Measurements from ENCODE around the gene SETBP1.

SETBP1 gene

DNA sequence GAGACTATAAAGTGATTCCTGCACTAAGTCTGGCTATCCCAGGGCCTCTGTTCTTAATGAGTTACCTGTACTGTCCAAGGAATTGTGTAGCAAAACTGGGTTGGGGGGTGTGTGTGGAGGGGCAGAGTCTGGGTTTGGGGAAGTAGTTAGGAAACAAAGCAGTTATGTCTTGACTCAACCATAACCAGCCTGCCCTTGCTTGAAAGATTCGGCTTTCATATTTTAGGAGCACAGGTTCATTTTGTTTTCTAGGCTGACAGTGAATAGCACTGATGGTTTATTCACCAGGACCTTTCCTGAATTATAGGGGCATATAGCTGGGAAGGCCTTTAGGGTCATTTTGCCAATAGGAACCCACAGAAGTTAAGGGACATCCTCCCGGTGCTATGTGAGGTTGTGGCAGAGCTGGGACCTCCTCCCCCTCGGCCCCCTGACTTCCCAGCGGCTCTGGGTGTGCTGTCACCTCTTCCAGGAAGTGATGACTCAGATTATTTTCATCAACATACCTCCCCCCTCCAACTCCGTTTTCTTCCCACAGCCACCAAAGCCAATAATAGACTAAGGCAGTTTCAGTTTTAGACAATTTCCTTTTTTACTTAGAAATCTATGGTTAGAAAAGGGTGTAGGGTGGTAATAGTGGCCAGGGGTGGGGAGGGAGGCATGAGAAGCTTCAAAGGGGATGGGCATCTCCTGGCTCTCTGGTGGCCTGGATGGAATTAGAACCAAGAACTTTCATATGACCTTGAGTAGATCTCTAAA, 44.8 kb downstream of the SETBP1 start:
- H3K27ac ChIP-seq (replicated peaks; ENCODE audit: low read length): no peak overlapping the region

GRCh38 chr18:44726059-44726421, 45.4 kb downstream of the SETBP1 start:
- H2BK12ac ChIP-seq (ENCODE audit: low read length): no peak overlapping the region
- no peak overlapping the region for H3K9ac ChIP-seq (ENCODE audit: low read depth, low read length, poor library complexity)
- no peak overlapping the region for H3K23ac ChIP-seq (ENCODE audit: low read depth, low read length, poor library complexity)
- peaks cover 19 to 43% of the 10 kb centered on the region in 2 donors for H3K4me1 ChIP-seq (ENCODE audit: control insufficient read depth in 2 of 2, insufficient read depth in 1 of 2, low read depth in 1 of 2, low read length in 2 of 2)
- H2AK5ac ChIP-seq (ENCODE audit: low read depth, low read length): no peak overlapping the region
- H2AFZ ChIP-seq (ENCODE audit: low read length): no peak overlapping the region
- no peak overlapping the region for H3K4ac ChIP-seq (ENCODE audit: low read length)
- H3K9me3 ChIP-seq (replicated peaks in 1 of 2; ENCODE audit: control insufficient read depth in 2 of 2, insufficient read depth in 1 of 2, low read depth in 1 of 2, low read length in 2 of 2): peaks cover 0 to 3% of the 10 kb centered on the region in 2 donors
- H2BK120ac ChIP-seq (ENCODE audit: low read depth, low read length): no peak overlapping the region
- no peak overlapping the region for H4K8ac ChIP-seq (ENCODE audit: low read depth, low read length)
- no peak overlapping the region for H3K4me3 ChIP-seq (ENCODE audit: low read length in 2 of 2)
- H3K14ac ChIP-seq (ENCODE audit: low read length): no peak overlapping the region
- no peak overlapping the region for H3K18ac ChIP-seq (ENCODE audit: low read length)
- H3K27me3 ChIP-seq (ENCODE audit: control insufficient read depth in 3 of 3, insufficient read depth in 3 of 3, low read depth in 1 of 3, low read length in 3 of 3): no peaks in the 10 kb centered on the region
- no peak for DNase-seq (ENCODE audit: low spot score)
- H3K36me3 ChIP-seq (replicated peaks in 1 of 2; ENCODE audit: control insufficient read depth in 2 of 2, insufficient read depth in 2 of 2, low read length in 2 of 2): peaks cover 0 to 1% of the 10 kb centered on the region in 2 donors
- H3K27ac ChIP-seq (replicated peaks; ENCODE audit: low read length): no peak overlapping the region
- no peak overlapping the region for H2BK5ac ChIP-seq (ENCODE audit: low read length)
- no peaks in the 10 kb centered on the region for H3K79me1 ChIP-seq (ENCODE audit: low read depth, low read length)
- no peak overlapping the region for H2BK15ac ChIP-seq (ENCODE audit: low read length)
- H4K91ac ChIP-seq (ENCODE audit: low read depth, low read length, poor library complexity): no peak overlapping the region
- no peak overlapping the region for H3K4me2 ChIP-seq (ENCODE audit: insufficient read depth, low read length, poor library complexity, severe bottlenecking)

More for the DNA sequence above, 44.8 kb downstream of the SETBP1 start:
- Histone ChIP-seq H3K9me3 (replicated peaks in 1 of 2; ENCODE audit: control insufficient read depth in 2 of 2, insufficient read depth in 1 of 2, low read depth in 1 of 2, low read length in 2 of 2) (peaks cover 0 to 3% of the 10 kb centered on the region in 2 donors), H2BK15ac (ENCODE audit: low read length) (no peak overlapping the region), H3K27me3 (ENCODE audit: control insufficient read depth in 3 of 3, insufficient read depth in 3 of 3, low read depth in 1 of 3, low read length in 3 of 3) (no peaks in the 10 kb centered on the region), H2BK120ac (ENCODE audit: low read depth, low read length) (no peak overlapping the region), H2AFZ (ENCODE audit: low read length) (no peak overlapping the region), H3K4ac (ENCODE audit: low read length) (no peak overlapping the region), H4K8ac (ENCODE audit: low read depth, low read length) (no peak overlapping the region), H3K4me2 (ENCODE audit: insufficient read depth, low read length, poor library complexity, severe bottlenecking) (no peak overlapping the region), H3K36me3 (replicated peaks in 1 of 2; ENCODE audit: control insufficient read depth in 2 of 2, insufficient read depth in 2 of 2, low read length in 2 of 2) (peaks cover 0 to 1% of the 10 kb centered on the region in 2 donors), H3K14ac (ENCODE audit: low read length) (no peak overlapping the region), H3K79me1 (ENCODE audit: low read depth, low read length) (no peaks in the 10 kb centered on the region), H2BK12ac (ENCODE audit: low read length) (no peak overlapping the region), H3K23ac (ENCODE audit: low read depth, low read length, poor library complexity) (no peak overlapping the region), H3K4me1 (ENCODE audit: control insufficient read depth in 2 of 2, insufficient read depth in 1 of 2, low read depth in 1 of 2, low read length in 2 of 2) (peaks cover 19 to 43% of the 10 kb centered on the region in 2 donors), H3K4me3 (ENCODE audit: low read length in 2 of 2) (no peak overlapping the region), H4K91ac (ENCODE audit: low read depth, low read length, poor library complexity) (no peak overlapping the region), H3K9ac (ENCODE audit: low read depth, low read length, poor library complexity) (no peak overlapping the region), H3K18ac (ENCODE audit: low read length) (no peak overlapping the region), H2BK5ac (ENCODE audit: low read length) (no peak overlapping the region), H2AK5ac (ENCODE audit: low read depth, low read length) (no peak overlapping the region)
- no CpG with 5 or more reads among the region's 5 CpGs for WGBS, 2 donors (ENCODE audit: extremely low coverage in 2 of 2, insufficient read length in 2 of 2, insufficient replicate concordance in 1 of 2)
- no peak for DNase-seq (ENCODE audit: low spot score)

DNA sequence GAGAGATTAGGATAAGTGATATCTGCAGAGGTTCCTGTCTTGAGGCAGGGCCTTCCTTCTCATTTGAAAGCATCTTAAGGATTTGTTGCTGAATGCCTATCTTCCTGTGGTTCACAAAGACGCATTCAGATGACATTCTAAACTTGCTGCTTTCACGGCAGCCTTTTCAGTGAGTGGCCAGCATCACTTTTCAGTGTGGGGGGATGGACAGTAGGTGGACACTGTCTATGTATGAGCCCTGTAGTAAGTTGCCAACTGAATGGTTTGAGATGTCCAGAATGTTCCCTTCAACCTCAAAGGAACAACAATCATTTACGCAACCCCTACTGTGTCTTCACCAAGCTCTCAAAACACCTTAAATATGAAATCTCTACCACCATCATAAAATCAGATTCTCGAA, 46.6 kb downstream of the SETBP1 start:
- no peak overlapping the region for H2BK120ac ChIP-seq (ENCODE audit: low read depth, low read length)
- H2BK12ac ChIP-seq (ENCODE audit: low read length): no peak overlapping the region
- H4K8ac ChIP-seq (ENCODE audit: low read depth, low read length): no peak overlapping the region
- DNase-seq (ENCODE audit: low spot score): no peak
- no peak overlapping the region for H3K23ac ChIP-seq (ENCODE audit: low read depth, low read length, poor library complexity)
- H2BK5ac ChIP-seq (ENCODE audit: low read length): no peak overlapping the region
- no peaks in the 10 kb centered on the region for H3K27me3 ChIP-seq (ENCODE audit: control insufficient read depth in 3 of 3, insufficient read depth in 3 of 3, low read depth in 1 of 3, low read length in 3 of 3)
- WGBS, 2 donors (ENCODE audit: extremely low coverage in 2 of 2, insufficient read length in 2 of 2, insufficient replicate concordance in 1 of 2): no CpG with 5 or more reads among the region's 4 CpGs
- peaks cover 0 to 3% of the 10 kb centered on the region in 2 donors for H3K9me3 ChIP-seq (replicated peaks in 1 of 2; ENCODE audit: control insufficient read depth in 2 of 2, insufficient read depth in 1 of 2, low read depth in 1 of 2, low read length in 2 of 2)
- peaks cover 0 to 1% of the 10 kb centered on the region in 2 donors for H3K36me3 ChIP-seq (replicated peaks in 1 of 2; ENCODE audit: control insufficient read depth in 2 of 2, insufficient read depth in 2 of 2, low read length in 2 of 2)
- H3K4me2 ChIP-seq (ENCODE audit: insufficient read depth, low read length, poor library complexity, severe bottlenecking): no peak overlapping the region
- no peaks in the 10 kb centered on the region for H3K79me1 ChIP-seq (ENCODE audit: low read depth, low read length)
- no peak overlapping the region for H3K27ac ChIP-seq (replicated peaks; ENCODE audit: low read length)
- H2BK15ac ChIP-seq (ENCODE audit: low read length): no peak overlapping the region
- peaks cover 18 to 38% of the 10 kb centered on the region in 2 donors for H3K4me1 ChIP-seq (ENCODE audit: control insufficient read depth in 2 of 2, insufficient read depth in 1 of 2, low read depth in 1 of 2, low read length in 2 of 2)
- H2AFZ ChIP-seq (ENCODE audit: low read length): no peak overlapping the region
- no peak overlapping the region for H3K4ac ChIP-seq (ENCODE audit: low read length)
- H2AK5ac ChIP-seq (ENCODE audit: low read depth, low read length): no peak overlapping the region
- H4K91ac ChIP-seq (ENCODE audit: low read depth, low read length, poor library complexity): no peak overlapping the region
- no peak overlapping the region for H3K14ac ChIP-seq (ENCODE audit: low read length)
- no peak overlapping the region for H3K18ac ChIP-seq (ENCODE audit: low read length)
- no peak overlapping the region for H3K4me3 ChIP-seq (ENCODE audit: low read length in 2 of 2)
- H3K9ac ChIP-seq (ENCODE audit: low read depth, low read length, poor library complexity): no peak overlapping the region

DNA sequence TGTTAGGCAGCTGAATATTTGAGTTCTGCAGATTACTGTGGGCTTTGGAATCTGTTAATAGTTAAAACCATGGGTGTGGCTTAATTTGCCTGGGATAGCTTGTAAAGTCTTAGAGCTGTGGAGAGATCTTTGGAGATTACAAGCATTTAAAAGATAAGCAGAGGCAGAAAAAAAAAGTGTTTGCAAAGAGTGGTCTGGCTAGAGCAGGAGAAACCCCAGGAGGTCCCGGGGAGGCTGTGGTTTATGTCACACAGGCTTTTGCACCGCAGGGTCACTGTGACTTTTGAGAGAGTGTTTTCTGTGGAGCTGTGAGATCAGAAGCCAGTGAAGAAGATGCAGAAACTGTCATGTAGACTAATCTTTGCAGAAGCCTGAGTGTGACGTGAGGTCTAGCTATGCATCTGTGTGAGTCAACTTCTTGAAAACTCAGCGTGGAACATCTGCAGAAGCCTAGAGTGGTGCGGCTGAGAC, 49.0 kb downstream of the SETBP1 start:
- no peak overlapping the region for H4K91ac ChIP-seq (ENCODE audit: low read depth, low read length, poor library complexity)
- no peak overlapping the region for H3K9ac ChIP-seq (ENCODE audit: low read depth, low read length, poor library complexity)
- no peak overlapping the region for H3K4me2 ChIP-seq (ENCODE audit: insufficient read depth, low read length, poor library complexity, severe bottlenecking)
- H3K4me3 ChIP-seq (ENCODE audit: low read length in 2 of 2): no peak overlapping the region
- no peak overlapping the region for H4K8ac ChIP-seq (ENCODE audit: low read depth, low read length)
- no peak overlapping the region for H3K4ac ChIP-seq (ENCODE audit: low read length)
- H3K23ac ChIP-seq (ENCODE audit: low read depth, low read length, poor library complexity): no peak overlapping the region
- peaks cover 5 to 32% of the 10 kb centered on the region in 2 donors for H3K4me1 ChIP-seq (ENCODE audit: control insufficient read depth in 2 of 2, insufficient read depth in 1 of 2, low read depth in 1 of 2, low read length in 2 of 2)
- H3K14ac ChIP-seq (ENCODE audit: low read length): no peak overlapping the region
- no peaks in the 10 kb centered on the region for H3K79me1 ChIP-seq (ENCODE audit: low read depth, low read length)
- H2BK12ac ChIP-seq (ENCODE audit: low read length): no peak overlapping the region
- H2AK5ac ChIP-seq (ENCODE audit: low read depth, low read length): no peak overlapping the region
- WGBS, 2 donors (ENCODE audit: extremely low coverage in 2 of 2, insufficient read length in 2 of 2, insufficient replicate concordance in 1 of 2): no CpG with 5 or more reads among the region's 5 CpGs
- no peak overlapping the region for H2BK5ac ChIP-seq (ENCODE audit: low read length)
- H3K27ac ChIP-seq (replicated peaks; ENCODE audit: low read length): no peak overlapping the region
- peaks cover 0 to 3% of the 10 kb centered on the region in 2 donors for H3K9me3 ChIP-seq (replicated peaks in 1 of 2; ENCODE audit: control insufficient read depth in 2 of 2, insufficient read depth in 1 of 2, low read depth in 1 of 2, low read length in 2 of 2)
- H2BK120ac ChIP-seq (ENCODE audit: low read depth, low read length): no peak overlapping the region
- no peaks in the 10 kb centered on the region for H3K27me3 ChIP-seq (ENCODE audit: control insufficient read depth in 3 of 3, insufficient read depth in 3 of 3, low read depth in 1 of 3, low read length in 3 of 3)
- DNase-seq (ENCODE audit: low spot score): no peak
- no peak overlapping the region for H2AFZ ChIP-seq (ENCODE audit: low read length)
- no peak overlapping the region for H2BK15ac ChIP-seq (ENCODE audit: low read length)
- peaks cover 0 to 1% of the 10 kb centered on the region in 2 donors for H3K36me3 ChIP-seq (replicated peaks in 1 of 2; ENCODE audit: control insufficient read depth in 2 of 2, insufficient read depth in 2 of 2, low read length in 2 of 2)
- H3K18ac ChIP-seq (ENCODE audit: low read length): no peak overlapping the region

Measured in neuronal stem cell (in vitro differentiated cells).